Smooth muscle cell (in vitro differentiated cells): ENCODE results near the gene WDR37. TPM values are rescaled to one million over a fixed set of nuclear protein-coding genes. Genes with fewer than 3 reads are reported as not detected.

Experiments
- DNase-seq: peaks from one replicate; lab custom pipeline; 2025; ENCODE audit not compliant: unreplicated experiment; lab: John Stamatoyannopoulos, UW
- H2AFZ ChIP-seq: fragments of 200-600 bp; sonication (generic); 2 replicates; pipeline ENCODE4 v1.6.0; 2016; ENCODE audit warnings: antibody characterized with exemption, low read depth, mild to moderate bottlenecking
- H3F3A ChIP-seq: fragments of 200-600 bp; sonication (generic); 2 replicates; pipeline ENCODE4 v1.6.0; 2017; ENCODE audit warnings: antibody characterized with exemption, low read depth
- H3K27ac ChIP-seq: fragments of 200-600 bp; sonication (generic); 2 replicates; pipeline ENCODE4 v1.5.1; 2016; ENCODE audit warnings: low read depth, mild to moderate bottlenecking
- H3K27me3 ChIP-seq: fragments of 200-600 bp; sonication (generic); 2 replicates; pipeline ENCODE4 v1.6.1; 2016; ENCODE audit warnings: low read depth, mild to moderate bottlenecking
- H3K36me3 ChIP-seq: fragments of 200-600 bp; sonication (generic); 2 replicates; pipeline ENCODE4 v1.5.1; 2016; ENCODE audit warnings: low read depth
- H3K4me1 ChIP-seq: fragments of 200-600 bp; sonication (generic); 2 replicates; pipeline ENCODE4 v1.5.1; 2016; ENCODE audit warnings: low read depth
- H3K4me2 ChIP-seq: fragments of 200-600 bp; sonication (generic); 2 replicates; pipeline ENCODE4 v1.6.0; 2016; ENCODE audit warnings: mild to moderate bottlenecking
- H3K4me3 ChIP-seq: fragments of 200-600 bp; sonication (generic); 2 replicates; pipeline ENCODE4 v1.5.1; 2016; ENCODE audit warnings: mild to moderate bottlenecking
- H3K79me2 ChIP-seq: fragments of 200-600 bp; sonication (generic); 2 replicates; pipeline ENCODE4 v1.6.0; 2016; ENCODE audit warnings: low read depth, mild to moderate bottlenecking
- H3K9ac ChIP-seq: fragments of 200-600 bp; sonication (generic); 2 replicates; pipeline ENCODE4 v1.6.0; 2016; ENCODE audit warnings: low read depth
- H3K9me3 ChIP-seq: fragments of 200-600 bp; sonication (generic); replicated peaks from 2 replicates; pipeline ENCODE4 v1.5.1; 2016; ENCODE audit warnings: low read depth
- H4K20me1 ChIP-seq: fragments of 200-600 bp; sonication (generic); 2 replicates; pipeline ENCODE4 v1.6.0; 2016; ENCODE audit warnings: low read depth
- WGBS: methylation state at CpG from one replicate; pipeline ENCODE4 v1.1.7; 2016; ENCODE audit warnings: low lambda C conversion rate; 5-methylcytosine and 5-hydroxymethylcytosine counted together
- polyA plus RNA-seq: library from polyadenylated mRNA; unstranded; fragments of >200 nt; fragmentation: Nextera tagmentation; extraction: Ambion mirVana; gene quantifications from 2 replicates; pipeline ENCODE4 v1.2.1, GENCODE V29; 2016
- total RNA-seq: library from RNA; depleted of rRNA; stranded (reverse); fragments of >200 nt; gene quantifications from 2 replicates; pipeline ENCODE4 v1.2.3, GENCODE V29; 2014
- TF ChIP-seq, protein P1 (sequence below): fragments of 200-600 bp; sonication (generic); IDR thresholded peaks from 2 replicates; pipeline ENCODE4 v1.5.1; 2017; ENCODE audit warnings: borderline replicate concordance, mild to moderate bottlenecking, antibody characterized with exemption; ENCODE audit not compliant: insufficient read depth, poor library complexity, severe bottlenecking

WDR37 gene
- total and polyA plus RNA-seq, 2 experiments from 2014 or later, result 10.5 to 10.7 TPM

DNA sequence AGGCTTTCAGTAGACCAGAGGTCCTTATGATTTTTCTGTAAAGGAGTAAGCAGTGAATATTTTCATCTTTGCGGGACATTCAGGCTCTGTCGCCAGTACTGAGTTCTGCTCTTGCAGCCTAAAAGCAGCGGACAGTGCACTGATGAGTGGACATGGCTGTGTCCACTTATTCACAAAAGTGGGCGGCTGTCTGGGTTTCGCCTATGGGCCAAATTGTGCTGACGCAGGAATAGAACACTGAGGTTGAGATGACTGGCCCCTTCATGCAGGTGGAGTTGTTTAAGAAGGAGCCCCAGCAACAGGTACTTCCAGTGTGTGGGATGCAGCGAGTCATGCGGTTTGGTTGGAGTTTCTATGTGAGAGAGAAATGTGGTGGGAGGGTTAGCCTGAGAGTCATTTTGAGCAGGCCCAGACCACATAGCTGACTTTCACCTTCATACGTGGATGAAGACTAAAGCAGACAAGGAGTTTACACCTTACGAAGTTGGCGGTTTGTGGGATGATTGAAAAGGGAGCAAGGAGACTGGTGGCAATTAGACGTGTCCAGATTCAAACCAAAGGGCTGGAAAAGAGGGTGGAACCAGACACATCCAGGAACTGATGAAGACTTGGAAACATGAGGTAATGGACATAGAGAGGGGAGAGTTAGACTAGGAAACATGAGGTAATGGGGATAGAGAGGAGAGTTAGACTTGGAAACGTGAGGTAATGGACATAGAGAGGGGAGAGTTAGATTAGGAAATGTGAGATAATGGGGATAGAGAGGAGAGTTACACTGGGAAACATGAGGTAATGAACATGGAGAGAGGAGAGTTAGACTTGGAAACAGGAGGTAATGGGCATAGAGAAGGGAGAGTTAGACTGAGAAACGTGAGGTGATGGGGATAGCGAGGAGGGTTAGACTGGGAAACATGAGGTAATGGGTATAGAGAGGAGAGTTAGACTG lies 38.2 kb downstream of the WDR37 start:
- Histone ChIP-seq H3K4me1 (no peaks in the 10 kb centered on the region), H3K79me2 (no peaks in the 10 kb centered on the region), H2AFZ (no peak overlapping the region), H3K27ac (no peak overlapping the region), H3K9me3 (no peaks in the 10 kb centered on the region), H3K27me3 (no peaks in the 10 kb centered on the region), H3K36me3 (peaks cover 3% of the 10 kb centered on the region), H3K9ac (no peak overlapping the region), H3K4me2 (no peak overlapping the region), H4K20me1 (peaks cover 38% of the 10 kb centered on the region), H3F3A (no peaks in the 10 kb centered on the region), H3K4me3 (no peak overlapping the region)
- no peak for DNase-seq
- TF ChIP-seq, protein P1, sequence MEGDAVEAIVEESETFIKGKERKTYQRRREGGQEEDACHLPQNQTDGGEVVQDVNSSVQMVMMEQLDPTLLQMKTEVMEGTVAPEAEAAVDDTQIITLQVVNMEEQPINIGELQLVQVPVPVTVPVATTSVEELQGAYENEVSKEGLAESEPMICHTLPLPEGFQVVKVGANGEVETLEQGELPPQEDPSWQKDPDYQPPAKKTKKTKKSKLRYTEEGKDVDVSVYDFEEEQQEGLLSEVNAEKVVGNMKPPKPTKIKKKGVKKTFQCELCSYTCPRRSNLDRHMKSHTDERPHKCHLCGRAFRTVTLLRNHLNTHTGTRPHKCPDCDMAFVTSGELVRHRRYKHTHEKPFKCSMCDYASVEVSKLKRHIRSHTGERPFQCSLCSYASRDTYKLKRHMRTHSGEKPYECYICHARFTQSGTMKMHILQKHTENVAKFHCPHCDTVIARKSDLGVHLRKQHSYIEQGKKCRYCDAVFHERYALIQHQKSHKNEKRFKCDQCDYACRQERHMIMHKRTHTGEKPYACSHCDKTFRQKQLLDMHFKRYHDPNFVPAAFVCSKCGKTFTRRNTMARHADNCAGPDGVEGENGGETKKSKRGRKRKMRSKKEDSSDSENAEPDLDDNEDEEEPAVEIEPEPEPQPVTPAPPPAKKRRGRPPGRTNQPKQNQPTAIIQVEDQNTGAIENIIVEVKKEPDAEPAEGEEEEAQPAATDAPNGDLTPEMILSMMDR, result no peak
- WGBS, result 94% methylated on average over 15 of the region's 15 CpGs

DNA sequence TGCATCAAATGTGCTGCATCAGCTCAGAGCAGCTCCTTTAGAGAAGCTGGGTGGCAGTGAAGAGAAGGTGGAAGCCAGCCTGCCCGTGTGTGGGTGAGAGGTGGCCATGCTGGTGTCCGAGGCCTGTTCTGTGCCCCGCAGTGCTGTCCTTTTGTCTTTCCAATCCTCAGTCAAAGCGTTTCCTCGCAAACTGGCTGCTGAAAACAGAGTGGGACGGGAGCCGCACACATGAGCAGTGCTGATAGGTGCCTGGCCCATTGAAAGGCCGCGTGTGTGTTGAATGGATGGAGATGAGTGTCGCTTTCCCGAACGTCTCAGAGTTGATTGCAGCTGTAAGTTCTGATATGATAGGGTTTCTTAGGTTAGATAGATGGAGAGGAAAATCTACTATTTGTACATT lies 39.3 kb downstream of the WDR37 start:
- 87% methylated on average over 12 of the region's 12 CpGs for WGBS
- no peak overlapping the region for H3K4me3 ChIP-seq
- TF ChIP-seq, protein P1, result no peak
- no peak overlapping the region for H3K9ac ChIP-seq
- no peak overlapping the region for H3K27ac ChIP-seq
- H3F3A ChIP-seq, result no peaks in the 10 kb centered on the region
- no peak overlapping the region for H2AFZ ChIP-seq
- H3K36me3 ChIP-seq, result peaks cover 3% of the 10 kb centered on the region
- H3K9me3 ChIP-seq, result no peaks in the 10 kb centered on the region
- DNase-seq, result no peak
- no peaks in the 10 kb centered on the region for H3K4me1 ChIP-seq
- no peaks in the 10 kb centered on the region for H3K27me3 ChIP-seq
- no peaks in the 10 kb centered on the region for H3K79me2 ChIP-seq
- H3K4me2 ChIP-seq, result no peak overlapping the region
- H4K20me1 ChIP-seq, result peaks cover 46% of the 10 kb centered on the region

DNA sequence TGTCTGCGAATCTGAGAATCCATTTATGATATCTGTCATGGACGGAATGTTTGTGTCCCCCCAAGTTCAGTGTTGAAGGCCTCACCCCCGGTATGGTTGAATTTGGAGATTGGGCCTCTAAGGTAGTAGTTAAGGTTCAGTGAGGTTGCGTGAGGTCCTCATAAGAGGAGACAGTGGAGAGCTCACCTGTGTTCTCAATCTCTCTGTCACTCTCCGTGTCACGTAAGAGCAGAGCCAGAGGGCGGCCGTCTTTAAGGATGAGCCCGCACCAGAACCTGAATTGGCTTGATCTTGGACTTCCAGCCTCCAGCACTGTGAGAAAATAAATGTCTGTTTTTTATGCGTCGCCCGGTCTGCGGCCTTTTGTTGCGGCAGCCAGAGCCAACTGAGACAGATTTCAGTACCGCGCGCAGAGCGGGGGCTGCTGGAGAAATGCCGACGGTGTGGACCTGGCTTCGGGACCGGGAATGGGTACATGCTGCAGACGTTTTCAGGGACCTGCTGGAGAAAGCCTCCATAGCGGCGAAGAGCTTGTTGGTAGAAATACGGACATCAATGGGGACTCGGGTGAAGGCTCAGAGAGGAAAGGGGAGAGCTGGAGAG lies 40.2 kb downstream of the WDR37 start:
- 97% methylated on average over 27 of the region's 27 CpGs for WGBS

More for the DNA sequence above, 40.2 kb downstream of the WDR37 start:
- H3K9ac ChIP-seq, result no peak overlapping the region
- no peaks in the 10 kb centered on the region for H3K4me1 ChIP-seq
- no peaks in the 10 kb centered on the region for H3K79me2 ChIP-seq
- no peak for DNase-seq
- peaks cover 3% of the 10 kb centered on the region for H3K36me3 ChIP-seq
- no peaks in the 10 kb centered on the region for H3K9me3 ChIP-seq
- TF ChIP-seq, protein P1, result no peak
- no peak overlapping the region for H3K27ac ChIP-seq
- H3F3A ChIP-seq, result no peaks in the 10 kb centered on the region
- H2AFZ ChIP-seq, result no peak overlapping the region
- no peak overlapping the region for H3K4me3 ChIP-seq
- peaks cover 47% of the 10 kb centered on the region for H4K20me1 ChIP-seq
- no peak overlapping the region for H3K4me2 ChIP-seq
- no peaks in the 10 kb centered on the region for H3K27me3 ChIP-seq
